Progenitor cell of endocrine pancreas (in vitro differentiated cells): ENCODE data around the gene ETV6. TPM values are rescaled to one million over a fixed set of nuclear protein-coding genes. Genes with fewer than 3 reads are reported as not detected.

ENCODE experiments used
- DNase-seq: peaks from one replicate; pipeline ENCODE4 v3.0.0; 2021; ENCODE audit warnings: low spot score; ENCODE audit not compliant: unreplicated experiment
- H3K27ac Mint-ChIP-seq: 2 replicates; pipeline ENCODE4 v1.8.0; 2021; ENCODE audit warnings: mild to moderate bottlenecking, moderate library complexity, mixed read lengths
- H3K27me3 Mint-ChIP-seq: 2 replicates; pipeline ENCODE4 v1.8.0; 2021; ENCODE audit warnings: mixed read lengths
- H3K36me3 Mint-ChIP-seq: 2 replicates; pipeline ENCODE4 v1.8.0; 2022; ENCODE audit warnings: mixed read lengths; ENCODE audit not compliant: insufficient read depth
- H3K4me1 Mint-ChIP-seq: 2 replicates; pipeline ENCODE4 v1.8.0; 2021; ENCODE audit warnings: low read depth, mixed read lengths
- H3K4me3 Mint-ChIP-seq: 2 replicates; pipeline ENCODE4 v1.8.0; 2021; ENCODE audit warnings: low read depth, mild to moderate bottlenecking, moderate library complexity, mixed read lengths
- H3K9me3 Mint-ChIP-seq: 2 replicates; pipeline ENCODE4 v1.8.0; 2021; ENCODE audit warnings: low read depth, mixed read lengths
- CTCF ChIP-seq: fragments of 200-600 bp; sonication (generic); IDR thresholded peaks from one replicate; pipeline ENCODE4 v1.5.0; 2021; ENCODE audit warnings: antibody characterized with exemption, mild to moderate bottlenecking; ENCODE audit not compliant: unreplicated experiment
- total RNA-seq: library from RNA; stranded (reverse); gene quantifications from 2 replicates; pipeline ENCODE4 v1.2.1, GENCODE V29; 2021

ETV6 gene
- total RNA-seq, 1 donor from 2014 or later = 55.2 TPM

GRCh38 chr12:11739980-11740577, 90.6 kb downstream of the ETV6 start:
- H3K36me3 Mint-ChIP-seq = peaks cover 6% of the 10 kb centered on the region
- TF ChIP-seq CTCF = no peak

GRCh38 chr12:11741434-11742092, 92.1 kb downstream of the ETV6 start:
- Mint-ChIP-seq H3K36me3 (peaks cover 2% of the 10 kb centered on the region), H3K4me1 (peaks cover 19% of the 10 kb centered on the region), H3K27ac (no peak overlapping the region), H3K27me3 (no peaks in the 10 kb centered on the region), H3K4me3 (no peak overlapping the region), H3K9me3 (no peaks in the 10 kb centered on the region)
- no peak for DNase-seq
- TF ChIP-seq CTCF = no peak

More at GRCh38 chr12:11739980-11740577, 90.6 kb downstream of the ETV6 start:
- Mint-ChIP-seq H3K9me3 (peaks cover 2% of the 10 kb centered on the region), H3K27ac (no peak overlapping the region), H3K4me1 (peaks cover 21% of the 10 kb centered on the region), H3K27me3 (no peaks in the 10 kb centered on the region), H3K4me3 (no peak overlapping the region)
- DNase-seq = no peak

GRCh38 chr12:11743423-11744409, 94.2 kb downstream of the ETV6 start:
- Mint-ChIP-seq H3K4me1 (peaks cover 12% of the 10 kb centered on the region), H3K36me3 (peaks cover 8% of the 10 kb centered on the region), H3K27ac (peak overlapping the region; percentile 6), H3K4me3 (no peak overlapping the region), H3K27me3 (no peaks in the 10 kb centered on the region), H3K9me3 (no peaks in the 10 kb centered on the region)
- no peak for TF ChIP-seq CTCF
- no peak for DNase-seq

GRCh38 chr12:11744410-11744801, 94.9 kb downstream of the ETV6 start:
- Mint-ChIP-seq H3K36me3 (peaks cover 8% of the 10 kb centered on the region), H3K27ac (no peak overlapping the region)

More at GRCh38 chr12:11744410-11744801, 94.9 kb downstream of the ETV6 start:
- Mint-ChIP-seq H3K4me1 (peaks cover 13% of the 10 kb centered on the region), H3K9me3 (no peaks in the 10 kb centered on the region), H3K27me3 (no peaks in the 10 kb centered on the region), H3K4me3 (no peak overlapping the region)
- no peak for TF ChIP-seq CTCF
- no peak for DNase-seq
